A549 (cell line): Measurements from ENCODE around the gene AFG1L. TPM values are rescaled to one million over a fixed set of nuclear protein-coding genes. Genes with fewer than 3 reads are reported as not detected.

Source experiments
- ATAC-seq, 2 experiments: fragments of 200-7000 bp in 1 of 2; fragments of >200 bp in 1 of 2; cut with Nextera tagmentation in 1 of 2; cut with Tn5 transposase in 1 of 2; 3 replicates each; pipeline versions ENCODE4 v1.8.0 to v1.9.1; 2018 to 2020; ENCODE audit warnings: mild to moderate bottlenecking in 1 of 2, moderate library complexity in 1 of 2
- CTCF ChIA-PET: fragments of 300-600 bp; sonication (Branson Sonifier 250); formaldehyde crosslinking; extraction: SDS; loops from one replicate; lab custom pipeline; 2021; ENCODE audit warnings: antibody characterized with exemption, inconsistent platforms; lab: Yijun Ruan, JAX
- POLR2A ChIA-PET: fragments of 350-600 bp; formaldehyde crosslinking; extraction: SDS; loops from one replicate; lab custom pipeline; 2021; ENCODE audit warnings: antibody characterized with exemption, inconsistent platforms; lab: Yijun Ruan, JAX
- DNase-seq, 2 experiments: peaks; one replicate each; pipeline versions ENCODE4 v3.0.0 to v3.0.0-alpha.2; 2011 to 2016; ENCODE audit warnings: low read depth in 1 of 2, low spot score in 1 of 2
- FAIRE-seq: peaks from 2 replicates; lab custom pipeline; 2011; peaks lifted over from hg19 to GRCh38; lab: Jason Lieb, UNC
- H3K27ac ChIP-seq, 2 experiments: fragments of >200 bp; sonication (Bioruptor Twin); formaldehyde crosslinking; 3 replicates each; pipeline ENCODE4 v1.5.1; 2016 to 2017
- H3K4me1 ChIP-seq: fragments of >200 bp; sonication (Bioruptor Twin); formaldehyde crosslinking; 3 replicates; pipeline ENCODE4 v1.6.1; 2016
- H3K4me2 ChIP-seq: fragments of >200 bp; sonication (Bioruptor Twin); formaldehyde crosslinking; 3 replicates; pipeline ENCODE4 v1.6.1; 2016
- H3K4me3 ChIP-seq: fragments of >200 bp; sonication (Bioruptor Twin); formaldehyde crosslinking; 3 replicates; pipeline ENCODE4 v1.5.1; 2016
- H3K9me3 ChIP-seq: fragments of >200 bp; sonication (Bioruptor Twin); formaldehyde crosslinking; 3 replicates; pipeline ENCODE4 v1.6.1; 2016
- CBX2 ChIP-seq: fragments of 200-600 bp; sonication (generic); IDR thresholded peaks from 2 replicates; pipeline ENCODE4 v1.6.1; 2016; ENCODE audit warnings: low read depth, mild to moderate bottlenecking, borderline replicate concordance
- CHD2 ChIP-seq: fragments of 150-350 bp; IDR thresholded peaks from 2 replicates; pipeline ENCODE4 v1.6.1; 2014; ENCODE audit warnings: low read length; ENCODE audit not compliant: partially characterized antibody
- CHD4 ChIP-seq: fragments of 200-600 bp; sonication (generic); IDR thresholded peaks from 2 replicates; pipeline ENCODE4 v1.6.1; 2016; ENCODE audit warnings: antibody characterized with exemption, mild to moderate bottlenecking, borderline replicate concordance
- CTCF ChIP-seq: fragments of >200 bp; sonication (Bioruptor Twin); formaldehyde crosslinking; IDR thresholded peaks from 3 replicates; pipeline ENCODE4 v1.5.1; 2016
- FOSB ChIP-seq: fragments of 250-450 bp; sonication (Bioruptor Pico); IDR thresholded peaks from 2 replicates; pipeline ENCODE4 v1.5.0; 2020; ENCODE audit warnings: mild to moderate bottlenecking, moderate library complexity
- FOSL2 ChIP-seq, 2 experiments: fragments of 450-650 bp in 1 of 2; fragments of >200 bp in 1 of 2; sonication (Bioruptor Twin) in 1 of 2; formaldehyde crosslinking; IDR thresholded peaks; 2 replicates each; pipeline versions ENCODE4 v1.5.0 to v1.6.1; 2016 to 2020; ENCODE audit warnings: mild to moderate bottlenecking in 1 of 2, moderate library complexity in 1 of 2
- FOXS1 ChIP-seq: fragments of 250-450 bp; sonication (Bioruptor Pico); IDR thresholded peaks from 2 replicates; pipeline ENCODE4 v1.5.0; 2020; ENCODE audit warnings: mild to moderate bottlenecking, moderate library complexity
- HOXA7 ChIP-seq: fragments of 250-450 bp; sonication (Bioruptor Pico); IDR thresholded peaks from 2 replicates; pipeline ENCODE4 v1.5.0; 2020; ENCODE audit warnings: mild to moderate bottlenecking, moderate library complexity
- HOXB13 ChIP-seq: fragments of 250-450 bp; sonication (Bioruptor Pico); IDR thresholded peaks from 2 replicates; pipeline ENCODE4 v1.5.0; 2020; ENCODE audit warnings: low read depth, mild to moderate bottlenecking, moderate library complexity
- HOXB5 ChIP-seq: fragments of 250-450 bp; sonication (Bioruptor Pico); IDR thresholded peaks from 2 replicates; pipeline ENCODE4 v1.5.0; 2020; ENCODE audit warnings: mild to moderate bottlenecking, moderate library complexity
- JUN ChIP-seq, 2 experiments: fragments of >200 bp; sonication (Bioruptor Twin); formaldehyde crosslinking; IDR thresholded peaks; 2 replicates in 1 of 2; 3 replicates in 1 of 2; pipeline ENCODE4 v1.6.1; 2016 to 2017
- JUNB ChIP-seq: fragments of >200 bp; sonication (Bioruptor Twin); formaldehyde crosslinking; IDR thresholded peaks from 2 replicates; pipeline ENCODE4 v1.6.1; 2016
- MAZ ChIP-seq: fragments of 150-350 bp; IDR thresholded peaks from 2 replicates; pipeline ENCODE4 v1.6.1; 2014; ENCODE audit warnings: antibody characterized with exemption, low read depth, low read length, borderline replicate concordance
- MYC ChIP-seq: IDR thresholded peaks from 2 replicates; pipeline ENCODE4 v1.6.1; 2012; ENCODE audit warnings: mild to moderate bottlenecking, inconsistent platforms, low read length, improper control_type of control experiment, borderline replicate concordance
- PBX3 ChIP-seq: IDR thresholded peaks from 2 replicates; pipeline ENCODE4 v1.6.1; 2012
- PHF8 ChIP-seq: fragments of 200-600 bp; sonication (generic); IDR thresholded peaks from 2 replicates; pipeline ENCODE4 v1.6.1; 2016; ENCODE audit warnings: low read depth, mild to moderate bottlenecking, antibody characterized with exemption, moderate library complexity, borderline replicate concordance
- RAD21 ChIP-seq, 2 experiments: fragments of >200 bp in 1 of 2; sonication (Bioruptor Twin) in 1 of 2; formaldehyde crosslinking in 1 of 2; IDR thresholded peaks in 1 of 2; conservative IDR thresholded peaks in 1 of 2; 2 replicates in 1 of 2; 3 replicates in 1 of 2; pipeline ENCODE4 v1.6.1; 2012 to 2018; ENCODE audit warnings: inconsistent platforms in 1 of 2
- RARB ChIP-seq: fragments of 250-450 bp; sonication (Bioruptor Pico); IDR thresholded peaks from 2 replicates; pipeline ENCODE4 v1.8.0; 2021; ENCODE audit warnings: mild to moderate bottlenecking, moderate library complexity
- RCOR1 ChIP-seq: fragments of 150-350 bp; IDR thresholded peaks from 2 replicates; pipeline ENCODE4 v1.6.1; 2014; ENCODE audit warnings: antibody characterized with exemption, low read length, low read depth
- REST ChIP-seq: fragments of 200-600 bp; sonication (generic); IDR thresholded peaks from 2 replicates; pipeline ENCODE4 v1.6.1; 2016; ENCODE audit warnings: antibody characterized with exemption, mild to moderate bottlenecking, moderate library complexity
- SMC3 ChIP-seq: fragments of >200 bp; sonication (Bioruptor Twin); formaldehyde crosslinking; IDR thresholded peaks from 3 replicates; pipeline ENCODE4 v1.6.1; 2018; ENCODE audit warnings: inconsistent platforms
- SREBF2 ChIP-seq: fragments of 450-650 bp; IDR thresholded peaks from 2 replicates; pipeline ENCODE4 v1.6.1; 2014; ENCODE audit warnings: mild to moderate bottlenecking, moderate library complexity
- TFCP2L1 ChIP-seq: fragments of 250-450 bp; sonication (Bioruptor Pico); IDR thresholded peaks from 2 replicates; pipeline ENCODE4 v1.5.0; 2021; ENCODE audit warnings: mild to moderate bottlenecking
- TP53 ChIP-seq: fragments of 250-450 bp; sonication (Bioruptor Pico); IDR thresholded peaks from 2 replicates; pipeline ENCODE4 v1.5.0; 2021; ENCODE audit warnings: mild to moderate bottlenecking, moderate library complexity
- ZNF302 ChIP-seq: fragments of 250-450 bp; sonication (Bioruptor Pico); IDR thresholded peaks from 2 replicates; pipeline ENCODE4 v1.9.0; 2021; ENCODE audit warnings: inconsistent platforms, mild to moderate bottlenecking, moderate library complexity
- WGBS: methylation state at CpG from one replicate; pipeline ENCODE4 v1.1.6; 2017; ENCODE audit errors: missing lambda C conversion rate; 5-methylcytosine and 5-hydroxymethylcytosine counted together
- polyA plus RNA-seq, 4 experiments: library from polyadenylated mRNA; depleted of rRNA in 3 of 4; stranded (reverse); fragments of >200 nt; fragmentation: RNase III in 1 of 4; extraction: RNeasy Plus Mini Kit Qiagen cat#74134 plus additional on column Dnase treatment in 1 of 4; gene quantifications; 2 replicates in 3 of 4; 3 replicates in 1 of 4; pipeline ENCODE4 v1.2.3, GENCODE V29; 2011 to 2017

Gene AFG1L
- polyA plus RNA-seq, 2 of the 4 experiments (the other 2 are of a cell fraction): 1.3 to 2.3 TPM

- no peak overlapping the region for H3K4me3 ChIP-seq
- no peaks in the 10 kb centered on the region for H3K4me1 ChIP-seq
- CTCF ChIA-PET: no interaction called here
- WGBS: 84% methylated on average over 5 of the region's 5 CpGs
- TF ChIP-seq HOXA7 (CRISPR knock-in tag) (no peak), FOSB (CRISPR knock-in tag) (no peak), REST (no peak), FOSL2 (IDR thresholded peaks at IDR 0.05) (no peak), FOSL2 (CRISPR knock-in tag; IDR thresholded peaks at IDR 0.05) (no peak), FOXS1 (CRISPR knock-in tag) (no peak), JUN (IDR thresholded peaks at IDR 0.05) (no peak), PBX3 (no peak), CHD4 (no peak)
- TF ChIP-seq, all 56 proteins: peak for 0
- FAIRE-seq: no peak
- H3K9me3 ChIP-seq: no peaks in the 10 kb centered on the region
- POLR2A ChIA-PET: no interaction called here
- H3K4me2 ChIP-seq: no peak overlapping the region
- DNase-seq: no peak
- H3K27ac ChIP-seq: no peak overlapping the region
- ATAC-seq: no peak
Measured at GRCh38 chr6:108489699-108490098, 194.8 kb downstream of the AFG1L start.

- H3K4me3 ChIP-seq: no peak overlapping the region
- POLR2A ChIA-PET: interaction anchor here (0.6 to 0.8 kb wide), 2 partner anchors 381 to 427 kb away, joined by 3 read pairs; no protein-coding TSS in a partner anchor
- no peak for FAIRE-seq
- no peaks in the 10 kb centered on the region for H3K4me1 ChIP-seq
- H3K9me3 ChIP-seq: no peaks in the 10 kb centered on the region
- peak; percentile 64 to 65; a peak in 3 of 6 replicates for ATAC-seq
- TF ChIP-seq RCOR1: no peak
- peak; percentile 69 for TF ChIP-seq CTCF
- peak; percentile 68 to 70 for TF ChIP-seq RAD21 (conservative IDR thresholded peaks at IDR 0.05 in 1 of 2, IDR thresholded peaks at IDR 0.05 in 1 of 2)
- TF ChIP-seq SMC3: peak; percentile 59
- TF ChIP-seq, all 56 proteins: peak for 3
- peak; percentile 6 to 38 for DNase-seq
- H3K27ac ChIP-seq: no peak overlapping the region
- no peak overlapping the region for H3K4me2 ChIP-seq
- CTCF ChIA-PET: interaction anchor here (0.6 to 5.5 kb wide), 38 partner anchors 8 to 579 kb away, joined by 3 to 57 read pairs (median 4); no protein-coding TSS in a partner anchor
Measured at GRCh38 chr6:108492131-108492766, 197.4 kb downstream of the AFG1L start.

- Histone ChIP-seq H3K27ac (no peak overlapping the region), H3K4me1 (no peaks in the 10 kb centered on the region), H3K4me3 (no peak overlapping the region), H3K4me2 (no peak overlapping the region), H3K9me3 (no peaks in the 10 kb centered on the region)
- no peak for ATAC-seq
- DNase-seq: no peak
- no peak for FAIRE-seq
- CTCF ChIA-PET: interaction anchor here (0.6 to 5.5 kb wide), 3 partner anchors 234 to 381 kb away, joined by 4 to 57 read pairs (median 5); no protein-coding TSS in a partner anchor
- WGBS: 86% methylated on average over 2 of the region's 2 CpGs
- TF ChIP-seq PHF8: no peak
- no peak for TF ChIP-seq RARB (CRISPR knock-in tag)
- no peak for TF ChIP-seq SREBF2
- TF ChIP-seq MYC: no peak
- TF ChIP-seq CHD2: no peak
- no peak for TF ChIP-seq TFCP2L1 (CRISPR knock-in tag)
- TF ChIP-seq TP53 (CRISPR knock-in tag): no peak
- no peak for TF ChIP-seq CBX2
- TF ChIP-seq FOXS1 (CRISPR knock-in tag): no peak
- TF ChIP-seq JUN (IDR thresholded peaks at IDR 0.05): no peak
- no peak for TF ChIP-seq HOXB13 (CRISPR knock-in tag)
- no peak for TF ChIP-seq ZNF302 (CRISPR knock-in tag)
- no peak for TF ChIP-seq HOXB5 (CRISPR knock-in tag)
- no peak for TF ChIP-seq JUNB
- TF ChIP-seq MAZ: no peak
- POLR2A ChIA-PET: no interaction called here
Measured at GRCh38 chr6:108494434-108494833, 199.6 kb downstream of the AFG1L start.
